Liver (tissue), 3 donors: ENCODE measurements around the gene LIMS2.

Experiments
- CTCF ChIP-seq: fragments of 150-350 bp; IDR thresholded peaks from 2 replicates; pipeline ENCODE4 v1.5.1; 2017; ENCODE audit warnings: improper control_type of control experiment, low read depth, low read length; ENCODE audit not compliant: missing input control
- FOXA1 ChIP-seq: IDR thresholded peaks from 2 replicates; pipeline ENCODE4 v1.6.1; 2016; ENCODE audit warnings: antibody characterized with exemption
- GABPA ChIP-seq, 2 donors: IDR thresholded peaks in 1 of 2; conservative IDR thresholded peaks in 1 of 2; 2 replicates each; pipeline ENCODE4 v1.6.1; 2016; ENCODE audit warnings: antibody characterized with exemption in 2 of 2, mild to moderate bottlenecking in 1 of 2, moderate library complexity in 1 of 2
- HNF4A ChIP-seq, 2 donors: conservative IDR thresholded peaks; 2 replicates each; pipeline ENCODE4 v1.6.1; 2016; ENCODE audit warnings: antibody characterized with exemption in 2 of 2, mild to moderate bottlenecking in 2 of 2
- MAX ChIP-seq: IDR thresholded peaks from 2 replicates; pipeline ENCODE4 v1.6.1; 2016; ENCODE audit warnings: antibody characterized with exemption
- NR2F2 ChIP-seq: IDR thresholded peaks from 2 replicates; pipeline ENCODE4 v1.6.1; 2016; ENCODE audit warnings: antibody characterized with exemption
- donor health status: healthy.
- donor health status: healthy.

GRCh38 chr2:127665267-127665893 is 9.9 kb downstream of the LIMS2 start:
- no peak for TF ChIP-seq FOXA1
- TF ChIP-seq CTCF, result no peak
- peak; percentile 82 to 84 for TF ChIP-seq HNF4A (conservative IDR thresholded peaks at IDR 0.05)
- peak; percentile 20 for TF ChIP-seq NR2F2
- TF ChIP-seq GABPA (IDR thresholded peaks at IDR 0.05 in 1 of 2, conservative IDR thresholded peaks at IDR 0.05 in 1 of 2), result no peak
- peak; percentile 33 for TF ChIP-seq MAX
